ENCODE results near the gene CGN. TPM values are rescaled to one million over a fixed set of nuclear protein-coding genes. Genes with fewer than 3 reads are reported as not detected.

Gene CGN
- total and polyA plus RNA-seq, 2 of the 13 experiments (the other 11 are each of a cell fraction or from before 2014, with no cell fraction given), result 0.75 to 0.81 TPM

- Histone ChIP-seq H3K4me1 (ENCODE audit: insufficient read depth, low read length) (peaks cover 5% of the 10 kb centered on the region; the same call in 1 of the 2 replicates), H3K27me3 (ENCODE audit: control insufficient read depth in 1 of 2, insufficient read depth in 2 of 2, low read length in 2 of 2) (no peaks in the 10 kb centered on the region), H3K36me3 (replicated peaks in 1 of 2; ENCODE audit: control insufficient read depth in 1 of 2, insufficient read depth in 2 of 2, low read length in 2 of 2) (no peaks in the 10 kb centered on the region), H2AFZ (ENCODE audit: low read length) (no peak overlapping the region), H3K27ac (ENCODE audit: extremely low read length, insufficient read depth, low read length) (no peak overlapping the region), H3K79me2 (ENCODE audit: insufficient read depth, low read length) (no peaks in the 10 kb centered on the region), H3K4me3 (replicated peaks in 1 of 3; ENCODE audit: insufficient read depth in 1 of 3, low read depth in 2 of 3, low read length in 3 of 3) (no peak overlapping the region), H3K9ac (ENCODE audit: insufficient read depth, low read depth, low read length) (no peak overlapping the region), H3K4me2 (ENCODE audit: low read depth, low read length) (no peak overlapping the region), H4K20me1 (ENCODE audit: insufficient read depth, low read length) (no peaks in the 10 kb centered on the region), H3K9me3 (ENCODE audit: low read length) (no peaks in the 10 kb centered on the region; the same call in 1 of the 2 replicates)
- in situ Hi-C loops (cut with HindIII; ENCODE audit: extremely low pct_ligation_motif_present, low pct_unique_long_range_greater_than_20kb), result no loop called here
- FAIRE-seq, result no peak
- ATAC-seq, result peak; percentile 78
- ChIA-PET POLR2A (interaction anchor here (0.8 kb wide), 1 partner anchor 54 kb away, joined by 3 read pairs; no protein-coding TSS in a partner anchor), CTCF (ENCODE audit: low intra/inter-chr PET ratio, low total read pairs) (no interaction called here)
- no TSS peak for BruUV-seq (replicated peaks)
- intact Hi-C loops (cut with micrococcal nuclease; ENCODE audit: unreplicated experiment), result no loop called here
- 3% methylated on average over 4 of the region's 5 CpGs for WGBS (ENCODE audit: low lambda C conversion rate)
- TF ChIP-seq ZIK1 (CRISPR knock-in tag; IDR thresholded peaks at IDR 0.05; ENCODE audit: borderline replicate concordance, low read depth) (no peak), ATM (IDR thresholded peaks at IDR 0.05; ENCODE audit: borderline replicate concordance) (no peak), SUZ12 (IDR thresholded peaks at IDR 0.05; ENCODE audit: low read depth, low read length) (no peak), DNMT1 (CRISPR knock-in tag; IDR thresholded peaks at IDR 0.05) (no peak), NFKBIZ (CRISPR knock-in tag; IDR thresholded peaks at IDR 0.05) (no peak), ESRRA (CRISPR knock-in tag; IDR thresholded peaks at IDR 0.05; ENCODE audit: low read depth) (no peak), ZNF557 (CRISPR knock-in tag; IDR thresholded peaks at IDR 0.05) (no peak), MLX (CRISPR knock-in tag; IDR thresholded peaks at IDR 0.05) (no peak), NCOA2 (CRISPR knock-in tag; IDR thresholded peaks at IDR 0.05) (no peak), RAD21 (CRISPR knock-in tag; IDR thresholded peaks at IDR 0.05) (no peak), KIAA2018 (CRISPR knock-in tag; IDR thresholded peaks at IDR 0.05; ENCODE audit: borderline replicate concordance) (no peak), ZGPAT (CRISPR knock-in tag; IDR thresholded peaks at IDR 0.05) (no peak)
- TF ChIP-seq, protein P1, sequence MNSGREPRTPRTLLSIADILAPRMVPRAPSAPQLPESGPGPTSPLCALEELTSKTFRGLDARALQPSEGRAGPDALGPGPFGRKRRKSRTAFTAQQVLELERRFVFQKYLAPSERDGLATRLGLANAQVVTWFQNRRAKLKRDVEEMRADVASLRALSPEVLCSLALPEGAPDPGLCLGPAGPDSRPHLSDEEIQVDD (CRISPR knock-in tag; IDR thresholded peaks at IDR 0.05; ENCODE audit: borderline replicate concordance), result no peak
- peak; percentile 16 for DNase-seq (ENCODE audit: low spot score)
Measured at GRCh38 chr1:151485685-151486255, 25.4 kb upstream of the CGN start.
